Calu3 (cell line): ENCODE measurements around the gene CAPN15. TPM values are rescaled to one million over a fixed set of nuclear protein-coding genes. Genes with fewer than 3 reads are reported as not detected.
"Not testable (repeated sequence)": the region's sequence is repeated elsewhere in the genome, so short reads cannot be mapped to it uniquely, and the experiment has no call there.

ENCODE experiments used
- BruUV-seq: library from RNA; stranded (reverse); fragments of 400-500 nt; replicated peaks from 2 replicates; lab custom pipeline; 2021; lab: Mats Ljungman, UMichigan
- CTCF ChIA-PET: fragments of 300-600 bp; sonication (Branson Sonifier 250); formaldehyde crosslinking; loops from one replicate; lab custom pipeline; 2022; ENCODE audit warnings: antibody characterized with exemption; lab: Charles Lee
- DNase-seq: peaks from one replicate; pipeline ENCODE4 v3.0.0; 2022
- H3K27ac Mint-ChIP-seq: one replicate; pipeline ENCODE4 v1.8.0; 2022; ENCODE audit warnings: mixed read lengths; ENCODE audit not compliant: unreplicated experiment
- H3K27me3 Mint-ChIP-seq: one replicate; pipeline ENCODE4 v1.8.0; 2022; ENCODE audit warnings: mixed read lengths; ENCODE audit not compliant: unreplicated experiment
- H3K36me3 Mint-ChIP-seq: one replicate; pipeline ENCODE4 v1.8.0; 2022; ENCODE audit warnings: mild to moderate bottlenecking, moderate library complexity, mixed read lengths; ENCODE audit not compliant: insufficient read depth, unreplicated experiment
- H3K4me1 Mint-ChIP-seq: one replicate; pipeline ENCODE4 v1.8.0; 2022; ENCODE audit warnings: mild to moderate bottlenecking, low read depth, mixed read lengths; ENCODE audit not compliant: unreplicated experiment
- H3K4me3 Mint-ChIP-seq: one replicate; pipeline ENCODE4 v1.8.0; 2022; ENCODE audit warnings: mild to moderate bottlenecking, low read depth, moderate library complexity, mixed read lengths; ENCODE audit not compliant: unreplicated experiment
- H3K9me3 Mint-ChIP-seq: one replicate; pipeline ENCODE4 v1.8.0; 2022; ENCODE audit warnings: low read depth, mixed read lengths; ENCODE audit not compliant: unreplicated experiment
- intact Hi-C: fragments of 100-400 bp; cut with micrococcal nuclease; formaldehyde crosslinking; loops from one replicate; pipeline ENCODE4 v1.10.0; 2022; ENCODE audit not compliant: unreplicated experiment
- total RNA-seq: library from RNA; stranded (reverse); gene quantifications from 2 replicates; pipeline ENCODE4 v1.2.3, GENCODE V29; 2022
- TF ChIP-seq, protein P1 (sequence below): fragments of 200-600 bp; IDR thresholded peaks from one replicate; pipeline ENCODE4 v1.8.0; 2022; ENCODE audit warnings: antibody characterized with exemption; ENCODE audit not compliant: unreplicated experiment

Gene CAPN15
- total RNA-seq, 1 experiment from 2014 or later: 108 TPM

DNA sequence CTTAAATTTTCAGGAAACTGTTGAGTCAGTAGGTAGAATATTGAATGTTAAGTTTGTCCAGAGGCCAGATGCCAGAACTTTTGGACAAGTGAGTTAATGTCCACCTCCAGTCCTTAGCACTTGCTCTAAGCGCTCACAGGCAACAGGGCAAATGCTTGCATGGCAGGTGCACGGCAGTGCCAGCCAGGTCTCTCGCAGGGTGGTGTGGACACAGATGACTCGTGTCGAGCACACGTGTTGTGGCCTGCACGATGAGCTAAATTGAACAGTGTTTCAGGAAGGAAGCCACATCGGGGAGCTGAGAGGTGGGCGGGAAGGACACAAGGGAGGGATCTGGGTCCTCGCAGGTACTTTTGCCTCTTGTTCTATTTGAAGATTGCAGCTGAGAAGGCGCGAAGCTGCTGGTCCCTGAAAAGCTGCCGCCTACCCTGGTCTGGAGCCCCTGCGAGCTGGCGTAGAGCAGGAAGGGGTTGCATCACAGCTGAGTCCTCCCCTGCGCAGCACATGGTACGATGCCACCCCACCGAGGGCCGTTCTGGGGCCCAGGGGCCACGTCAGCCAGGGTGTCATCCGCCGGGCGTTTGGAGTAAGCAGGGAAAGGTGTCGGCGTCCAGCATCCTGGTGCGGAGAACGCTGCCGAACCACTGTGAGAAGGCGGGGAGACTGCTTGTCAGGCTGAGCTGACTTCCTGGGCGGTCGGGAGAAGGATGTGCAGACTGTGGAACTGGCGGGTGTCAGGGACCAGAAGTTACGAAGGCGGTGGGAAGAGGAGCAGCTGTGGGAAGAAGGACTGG, 68.6 kb downstream of the CAPN15 start:
- no peak overlapping the region for H3K4me3 Mint-ChIP-seq
- TF ChIP-seq, protein P1, sequence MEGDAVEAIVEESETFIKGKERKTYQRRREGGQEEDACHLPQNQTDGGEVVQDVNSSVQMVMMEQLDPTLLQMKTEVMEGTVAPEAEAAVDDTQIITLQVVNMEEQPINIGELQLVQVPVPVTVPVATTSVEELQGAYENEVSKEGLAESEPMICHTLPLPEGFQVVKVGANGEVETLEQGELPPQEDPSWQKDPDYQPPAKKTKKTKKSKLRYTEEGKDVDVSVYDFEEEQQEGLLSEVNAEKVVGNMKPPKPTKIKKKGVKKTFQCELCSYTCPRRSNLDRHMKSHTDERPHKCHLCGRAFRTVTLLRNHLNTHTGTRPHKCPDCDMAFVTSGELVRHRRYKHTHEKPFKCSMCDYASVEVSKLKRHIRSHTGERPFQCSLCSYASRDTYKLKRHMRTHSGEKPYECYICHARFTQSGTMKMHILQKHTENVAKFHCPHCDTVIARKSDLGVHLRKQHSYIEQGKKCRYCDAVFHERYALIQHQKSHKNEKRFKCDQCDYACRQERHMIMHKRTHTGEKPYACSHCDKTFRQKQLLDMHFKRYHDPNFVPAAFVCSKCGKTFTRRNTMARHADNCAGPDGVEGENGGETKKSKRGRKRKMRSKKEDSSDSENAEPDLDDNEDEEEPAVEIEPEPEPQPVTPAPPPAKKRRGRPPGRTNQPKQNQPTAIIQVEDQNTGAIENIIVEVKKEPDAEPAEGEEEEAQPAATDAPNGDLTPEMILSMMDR: no peak
- peaks cover 65% of the 10 kb centered on the region for H3K36me3 Mint-ChIP-seq
- no peak for DNase-seq
- intact Hi-C loops: no loop called here
- H3K27ac Mint-ChIP-seq: no peak overlapping the region
- H3K4me1 Mint-ChIP-seq: peaks cover 50% of the 10 kb centered on the region
- no peaks in the 10 kb centered on the region for H3K27me3 Mint-ChIP-seq
- CTCF ChIA-PET: no interaction called here
- no peaks in the 10 kb centered on the region for H3K9me3 Mint-ChIP-seq
- BruUV-seq: no TSS peak

DNA sequence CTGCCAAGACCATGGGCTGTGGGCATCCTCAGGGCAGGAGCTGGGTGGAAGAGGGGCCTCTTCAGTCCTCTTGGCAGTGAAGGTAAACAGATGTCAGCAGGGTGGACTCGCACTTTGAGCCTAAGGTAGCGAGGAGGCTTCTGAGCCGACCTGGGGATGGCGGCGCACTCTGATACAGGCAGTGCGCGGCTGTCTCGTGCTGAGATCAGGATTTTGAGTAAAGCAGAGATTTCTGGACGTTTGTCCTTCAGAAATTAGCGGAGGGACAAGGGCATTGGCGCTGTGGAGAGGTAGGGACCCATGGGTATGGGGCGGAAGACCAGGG, 69.2 kb downstream of the CAPN15 start:
- CTCF ChIA-PET: no interaction called here
- no TSS peak for BruUV-seq
- no peaks in the 10 kb centered on the region for H3K9me3 Mint-ChIP-seq
- H3K27ac Mint-ChIP-seq: no peak overlapping the region
- intact Hi-C loops: no loop called here
- DNase-seq: no peak
- H3K36me3 Mint-ChIP-seq: peaks cover 59% of the 10 kb centered on the region
- TF ChIP-seq, protein P1: no peak
- H3K27me3 Mint-ChIP-seq: no peaks in the 10 kb centered on the region
- peaks cover 44% of the 10 kb centered on the region for H3K4me1 Mint-ChIP-seq
- no peak overlapping the region for H3K4me3 Mint-ChIP-seq

DNA sequence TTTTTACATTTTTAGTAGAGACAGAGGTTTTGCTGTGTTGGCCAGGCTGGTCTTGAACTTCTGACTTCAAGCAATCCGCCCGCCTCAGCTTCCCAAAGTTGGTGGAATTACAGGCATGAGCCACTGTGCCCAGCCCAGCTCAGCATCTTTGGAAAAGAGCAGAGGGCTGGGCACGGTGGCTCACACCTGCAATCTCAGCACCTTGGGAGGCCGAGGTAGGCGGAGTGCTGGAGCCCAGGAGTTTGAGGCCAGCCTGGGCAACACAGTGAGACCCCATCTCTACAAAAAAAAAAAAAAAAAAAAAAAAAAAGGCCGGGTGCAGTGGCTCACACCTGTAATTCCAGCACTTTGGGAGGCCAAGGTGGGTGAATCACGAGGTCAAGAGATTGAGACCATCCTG, 70.1 kb downstream of the CAPN15 start:
- Mint-ChIP-seq H3K4me1 (peaks cover 35% of the 10 kb centered on the region), H3K36me3 (peaks cover 50% of the 10 kb centered on the region)
- H3K27me3 Mint-ChIP-seq, BruUV-seq, H3K27ac Mint-ChIP-seq, DNase-seq, intact Hi-C loops, H3K9me3 Mint-ChIP-seq, H3K4me3 Mint-ChIP-seq: not testable (repeated sequence)
- CTCF ChIA-PET: interaction anchor here (0.6 kb wide), 1 partner anchor 11 kb away, joined by 4 read pairs; no protein-coding TSS in a partner anchor

DNA sequence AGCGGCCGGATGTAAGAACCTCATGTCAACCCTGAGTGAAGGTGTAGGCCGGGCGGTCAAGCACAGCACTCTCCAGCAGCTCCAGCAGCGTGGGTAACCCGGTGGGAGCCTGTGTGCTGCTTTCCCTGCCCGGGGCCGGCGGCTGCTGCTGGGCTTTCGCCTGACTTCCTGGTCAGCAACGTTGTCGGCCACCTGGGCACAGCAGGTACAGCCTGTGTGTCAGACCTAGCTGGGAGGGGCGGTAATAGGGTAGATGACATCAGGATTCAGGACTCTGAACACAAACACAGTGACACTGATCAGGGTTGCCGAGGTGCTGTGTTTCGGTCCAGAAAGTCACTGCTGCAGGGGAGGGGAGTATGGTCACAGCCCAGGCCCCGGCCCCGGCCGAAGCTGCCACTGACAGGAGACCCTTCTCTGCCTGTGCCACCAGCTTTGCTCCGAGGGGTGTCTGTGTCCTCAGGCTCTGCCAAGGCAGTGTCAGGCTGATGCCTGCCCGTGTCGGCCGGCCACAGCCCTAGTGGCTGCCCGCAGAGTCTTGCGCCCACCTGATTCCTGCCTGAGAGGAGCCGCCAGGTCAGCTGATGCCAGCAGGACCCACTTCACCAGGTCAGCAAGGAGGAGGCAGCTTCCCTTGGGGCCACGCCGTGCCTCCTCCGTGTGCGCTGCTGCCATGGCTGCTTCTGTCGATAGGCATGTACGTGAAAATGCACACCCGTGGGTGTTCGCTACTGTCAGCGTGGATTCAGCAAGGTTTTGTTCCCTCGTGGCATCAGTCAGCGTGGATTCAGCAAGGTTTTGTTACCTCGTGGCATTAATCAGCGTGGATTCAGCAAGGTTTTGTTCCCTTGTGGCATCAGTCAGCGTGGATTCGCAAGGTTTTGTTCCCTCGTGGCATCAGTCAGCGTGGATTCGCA, 71.6 kb downstream of the CAPN15 start:
- intact Hi-C loops: no loop called here
- H3K9me3 Mint-ChIP-seq: no peaks in the 10 kb centered on the region
- no peak for DNase-seq
- H3K27me3 Mint-ChIP-seq: no peaks in the 10 kb centered on the region
- peaks cover 20% of the 10 kb centered on the region for H3K4me1 Mint-ChIP-seq
- no peak overlapping the region for H3K27ac Mint-ChIP-seq
- BruUV-seq: no TSS peak
- TF ChIP-seq, protein P1: no peak
- peaks cover 38% of the 10 kb centered on the region for H3K36me3 Mint-ChIP-seq
- CTCF ChIA-PET: no interaction called here
- no peak overlapping the region for H3K4me3 Mint-ChIP-seq
